ENCODE measurements around the gene RNF169.

Gene RNF169

DNA sequence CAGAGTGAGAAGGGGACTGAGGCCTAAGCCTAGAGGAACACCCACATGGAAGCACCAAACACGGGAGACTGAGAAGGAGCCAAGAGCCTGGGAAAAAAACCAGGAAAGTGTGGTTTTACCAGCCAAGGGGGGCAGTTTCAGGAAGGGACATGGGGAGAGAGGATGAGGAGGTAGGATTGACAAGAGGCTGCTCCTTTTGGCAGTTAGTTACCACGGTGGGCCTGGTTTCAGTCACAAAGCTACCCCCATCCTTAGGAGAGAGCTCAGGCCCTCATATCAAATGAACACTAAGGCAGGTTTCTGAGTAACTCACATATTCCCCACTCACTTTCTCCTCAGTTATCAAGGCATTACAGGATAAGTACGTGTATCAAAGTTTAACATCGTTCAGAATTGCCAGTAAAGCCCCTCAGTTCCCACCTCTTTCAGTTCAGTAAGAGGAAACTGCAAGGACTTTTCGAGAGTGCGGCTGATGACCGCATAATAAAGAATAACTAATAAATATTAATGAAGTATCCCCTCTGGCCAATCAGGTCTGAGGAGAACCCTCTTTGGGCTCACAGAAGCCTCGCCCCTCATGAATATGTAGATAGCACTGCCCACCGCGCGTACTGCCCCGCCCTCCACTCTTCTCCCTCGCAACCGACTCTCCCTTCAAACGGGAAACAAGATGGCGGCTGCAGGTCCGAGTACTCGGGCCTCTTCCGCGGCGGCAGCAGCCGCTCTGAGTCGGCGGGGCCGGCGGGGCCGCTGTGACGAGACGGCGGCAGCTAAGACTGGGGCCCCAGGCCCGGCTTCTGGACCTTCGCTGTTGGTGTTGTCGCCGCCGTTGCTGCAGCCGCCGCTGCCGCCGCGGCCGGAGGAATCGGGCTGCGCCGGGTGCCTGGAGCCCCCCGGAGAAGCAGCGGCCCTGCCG, at the start of gene RNF169:
TSS of gene RNF169 (plus strand) at position 639 of the 916 bp plus-strand sequence. CDS start at position 671, 32 bp downstream.
- DNase-seq (ENCODE audit: low read depth in 2 of 2), result peak; percentile 97
- no peak for TF ChIP-seq CTCF (IDR thresholded peaks at IDR 0.05; ENCODE audit: low read depth, low read length)
- peak within 1 kb of the TSS; percentile 65 to 78 for H3K4me3 ChIP-seq (replicated peaks in 1 of 2; ENCODE audit: low read depth in 2 of 2, low read length in 2 of 2)

DNA sequence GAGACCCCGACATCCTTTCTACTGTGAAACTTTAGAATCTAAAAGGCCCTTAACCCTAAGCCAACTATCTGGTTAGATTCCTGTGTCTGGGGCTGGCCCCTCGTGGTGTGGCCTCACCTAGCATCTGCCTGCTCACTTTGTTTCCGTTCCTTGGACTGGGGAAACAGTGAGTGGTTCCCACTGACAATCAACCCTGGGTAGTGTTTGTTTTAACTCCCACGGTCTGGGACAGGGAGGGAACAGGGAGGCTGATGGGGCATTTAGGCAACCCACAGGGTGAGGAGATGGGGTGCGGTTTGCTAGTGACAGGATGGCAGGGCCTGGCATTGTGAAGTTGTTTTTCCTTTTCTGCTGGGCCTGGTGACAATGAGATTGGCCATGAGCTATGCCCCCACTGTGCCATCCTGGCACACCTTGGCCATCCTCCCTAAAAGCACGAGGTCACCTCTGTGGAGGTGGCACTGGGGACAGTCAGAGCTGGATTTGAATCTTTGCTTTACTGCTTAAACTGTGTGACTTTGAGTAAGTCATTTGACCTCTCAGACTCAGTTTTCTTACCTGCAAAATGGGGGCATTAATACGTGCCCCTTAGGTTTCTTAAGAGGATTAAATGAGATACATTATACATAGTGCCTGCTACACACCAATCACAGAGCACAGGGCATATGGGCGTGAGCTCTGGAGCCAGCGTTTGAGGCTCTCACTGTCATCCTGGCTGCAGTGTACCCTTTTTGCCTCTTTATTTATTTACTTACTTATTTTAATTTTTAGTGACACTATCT, 48.8 kb upstream of the RNF169 start:
- no peak for TF ChIP-seq CTCF (IDR thresholded peaks at IDR 0.05; ENCODE audit: low read depth, low read length)
- no peak overlapping the region for H3K4me3 ChIP-seq (replicated peaks in 1 of 2; ENCODE audit: low read depth in 2 of 2, low read length in 2 of 2)

DNA sequence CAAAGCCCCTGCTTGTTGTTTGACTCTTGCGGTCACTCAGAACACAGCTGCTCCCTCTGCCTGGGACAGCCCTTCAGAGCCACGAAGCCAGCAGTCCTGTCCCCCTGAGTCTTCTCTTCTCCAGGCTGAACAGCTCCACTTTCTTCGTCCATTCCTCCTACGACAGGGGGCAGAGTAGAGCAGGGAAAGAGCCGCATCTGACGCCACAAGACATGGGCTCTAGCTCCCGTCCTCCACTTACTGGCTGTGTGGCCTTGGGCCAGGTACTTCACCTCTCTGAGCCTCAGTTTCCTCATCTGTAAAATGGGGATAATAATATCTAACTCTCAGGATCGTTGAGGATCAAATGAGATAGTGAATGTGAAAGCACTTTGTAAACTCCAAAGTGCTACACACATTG, 47.3 kb upstream of the RNF169 start:
- no peak overlapping the region for H3K4me3 ChIP-seq (replicated peaks in 1 of 2; ENCODE audit: low read depth in 2 of 2, low read length in 2 of 2)
- DNase-seq (ENCODE audit: low read depth in 2 of 2), result peak; percentile 15 to 40
- TF ChIP-seq CTCF (IDR thresholded peaks at IDR 0.05; ENCODE audit: low read depth, low read length), result peak; percentile 43

More for the DNA sequence above, 48.8 kb upstream of the RNF169 start:
- DNase-seq (ENCODE audit: low read depth in 2 of 2), result no peak

GRCh38 chr11:74702383-74703007, 46.2 kb upstream of the RNF169 start:
- peak; percentile 98 for TF ChIP-seq CTCF (IDR thresholded peaks at IDR 0.05; ENCODE audit: low read depth, low read length)
- peak; percentile 77 to 81 for DNase-seq (ENCODE audit: low read depth in 2 of 2)
- H3K4me3 ChIP-seq (replicated peaks in 1 of 2; ENCODE audit: low read depth in 2 of 2, low read length in 2 of 2), result no peak overlapping the region

DNA sequence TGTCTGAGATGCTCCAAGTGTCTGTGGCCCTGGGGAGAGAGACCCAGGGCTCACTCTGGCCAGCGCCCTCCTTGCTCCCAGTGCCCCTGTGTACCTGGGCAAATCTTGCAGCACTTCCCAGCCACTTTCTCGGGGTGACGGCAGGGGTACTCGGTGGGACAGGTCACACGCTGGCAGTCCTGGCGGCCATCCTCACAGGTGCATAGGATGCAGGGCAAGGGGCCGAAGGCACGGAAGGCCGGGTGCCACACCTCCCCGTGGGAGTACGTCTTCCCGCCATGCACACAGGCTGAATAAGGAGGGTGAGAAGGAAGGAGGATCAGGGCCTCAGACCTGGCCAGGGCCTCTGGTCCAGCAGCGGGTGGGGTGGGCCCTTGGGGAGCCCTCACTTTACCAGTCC, 45.4 kb upstream of the RNF169 start:
- DNase-seq (ENCODE audit: low read depth in 2 of 2), result no peak
- TF ChIP-seq CTCF (IDR thresholded peaks at IDR 0.05; ENCODE audit: low read depth, low read length), result no peak
- H3K4me3 ChIP-seq (replicated peaks in 1 of 2; ENCODE audit: low read depth in 2 of 2, low read length in 2 of 2), result no peak overlapping the region

- no peak for TF ChIP-seq CTCF (IDR thresholded peaks at IDR 0.05; ENCODE audit: low read depth, low read length)
- no peak for DNase-seq (ENCODE audit: low read depth in 2 of 2)
- H3K4me3 ChIP-seq (replicated peaks in 1 of 2; ENCODE audit: low read depth in 2 of 2, low read length in 2 of 2), result no peak overlapping the region
Measured at GRCh38 chr11:74707182-74707581, 41.5 kb upstream of the RNF169 start.

Data from cardiac fibroblast (primary cell).